Neuron (in vitro differentiated cells): Measurements from ENCODE around the gene CASP10.

Experiments used
- H2AFZ ChIP-seq: one replicate; pipeline ENCODE4 v1.6.1; 2013; ENCODE audit warnings: low read depth, mild to moderate bottlenecking, inconsistent platforms, low read length, moderate library complexity
- H3K27me3 ChIP-seq: one replicate; pipeline ENCODE4 v1.6.1; 2013; ENCODE audit warnings: low read length; ENCODE audit not compliant: insufficient read depth
- H3K36me3 ChIP-seq: one replicate; pipeline ENCODE4 v1.6.1; 2013; ENCODE audit warnings: low read length; ENCODE audit not compliant: insufficient read depth
- H3K4me1 ChIP-seq: one replicate; pipeline ENCODE4 v1.6.1; 2013; ENCODE audit warnings: low read length; ENCODE audit not compliant: insufficient read depth
- H3K4me3 ChIP-seq: 2 replicates; pipeline ENCODE4 v1.5.1; 2013; ENCODE audit warnings: mild to moderate bottlenecking, low read length, moderate library complexity
- H3K9me3 ChIP-seq: one replicate; pipeline ENCODE4 v1.6.1; 2013; ENCODE audit warnings: low read length

Gene CASP10

GRCh38 chr2:201218780-201219179, 35.8 kb downstream of the CASP10 start:
- no peaks in the 10 kb centered on the region for H3K9me3 ChIP-seq
- H3K4me3 ChIP-seq, result no peak overlapping the region
- H3K27me3 ChIP-seq, result peaks cover under 1% of the 10 kb centered on the region
- H2AFZ ChIP-seq, result no peak overlapping the region
- no peaks in the 10 kb centered on the region for H3K36me3 ChIP-seq
- H3K4me1 ChIP-seq, result no peaks in the 10 kb centered on the region

- no peak overlapping the region for H2AFZ ChIP-seq
- no peaks in the 10 kb centered on the region for H3K27me3 ChIP-seq
- H3K4me1 ChIP-seq, result no peaks in the 10 kb centered on the region
- no peaks in the 10 kb centered on the region for H3K36me3 ChIP-seq
- no peaks in the 10 kb centered on the region for H3K9me3 ChIP-seq
- no peak overlapping the region for H3K4me3 ChIP-seq
These were observed 36.6 kb downstream of the CASP10 start for GRCh38 chr2:201219328-201220096.

GRCh38 chr2:201220102-201220570, 37.2 kb downstream of the CASP10 start:
- H3K9me3 ChIP-seq, result peaks cover 2% of the 10 kb centered on the region
- no peak overlapping the region for H2AFZ ChIP-seq
- H3K4me1 ChIP-seq, result no peaks in the 10 kb centered on the region
- no peaks in the 10 kb centered on the region for H3K36me3 ChIP-seq
- peaks cover 4% of the 10 kb centered on the region for H3K27me3 ChIP-seq
- no peak overlapping the region for H3K4me3 ChIP-seq

- no peak overlapping the region for H3K4me3 ChIP-seq
- peaks cover 2% of the 10 kb centered on the region for H3K9me3 ChIP-seq
- no peaks in the 10 kb centered on the region for H3K36me3 ChIP-seq
- no peak overlapping the region for H2AFZ ChIP-seq
- peaks cover 7% of the 10 kb centered on the region for H3K27me3 ChIP-seq
- H3K4me1 ChIP-seq, result no peaks in the 10 kb centered on the region
These were observed 40.4 kb downstream of the CASP10 start for GRCh38 chr2:201223089-201224073.

GRCh38 chr2:201228271-201228911, 45.5 kb downstream of the CASP10 start:
- Histone ChIP-seq H3K27me3 (peaks cover 7% of the 10 kb centered on the region), H2AFZ (no peak overlapping the region), H3K36me3 (no peaks in the 10 kb centered on the region), H3K4me3 (no peak overlapping the region), H3K9me3 (peaks cover 2% of the 10 kb centered on the region), H3K4me1 (no peaks in the 10 kb centered on the region)

GRCh38 chr2:201228912-201229290, 46.0 kb downstream of the CASP10 start:
- H2AFZ ChIP-seq, result no peak overlapping the region
- no peaks in the 10 kb centered on the region for H3K4me1 ChIP-seq
- peaks cover 2% of the 10 kb centered on the region for H3K9me3 ChIP-seq
- H3K27me3 ChIP-seq, result peaks cover 7% of the 10 kb centered on the region
- H3K4me3 ChIP-seq, result no peak overlapping the region
- no peaks in the 10 kb centered on the region for H3K36me3 ChIP-seq

GRCh38 chr2:201231781-201232466, 49.0 kb downstream of the CASP10 start:
- Histone ChIP-seq H3K27me3 (no peaks in the 10 kb centered on the region), H3K4me3 (peak overlapping the region; percentile 44), H3K36me3 (no peaks in the 10 kb centered on the region), H2AFZ (peak overlapping the region; percentile 91), H3K4me1 (no peaks in the 10 kb centered on the region), H3K9me3 (no peaks in the 10 kb centered on the region)

GRCh38 chr2:201232467-201232815, 49.5 kb downstream of the CASP10 start:
- Histone ChIP-seq H3K36me3 (no peaks in the 10 kb centered on the region), H3K9me3 (no peaks in the 10 kb centered on the region), H3K27me3 (no peaks in the 10 kb centered on the region), H2AFZ (peak overlapping the region; percentile 91), H3K4me3 (no peak overlapping the region), H3K4me1 (no peaks in the 10 kb centered on the region)

GRCh38 chr2:201233192-201233811, 50.4 kb downstream of the CASP10 start:
- Histone ChIP-seq H3K4me3 (no peak overlapping the region), H2AFZ (no peak overlapping the region), H3K36me3 (no peaks in the 10 kb centered on the region), H3K27me3 (no peaks in the 10 kb centered on the region), H3K4me1 (no peaks in the 10 kb centered on the region), H3K9me3 (no peaks in the 10 kb centered on the region)

GRCh38 chr2:201233812-201234662, 51.1 kb downstream of the CASP10 start:
- H3K4me1 ChIP-seq, result no peaks in the 10 kb centered on the region

GRCh38 chr2:201234663-201235135, 51.8 kb downstream of the CASP10 start:
- Histone ChIP-seq H3K27me3 (no peaks in the 10 kb centered on the region), H2AFZ (no peak overlapping the region), H3K4me3 (no peak overlapping the region), H3K36me3 (no peaks in the 10 kb centered on the region), H3K4me1 (no peaks in the 10 kb centered on the region), H3K9me3 (no peaks in the 10 kb centered on the region)

More at GRCh38 chr2:201233812-201234662, 51.1 kb downstream of the CASP10 start:
- no peak overlapping the region for H3K4me3 ChIP-seq
- no peaks in the 10 kb centered on the region for H3K36me3 ChIP-seq
- no peaks in the 10 kb centered on the region for H3K27me3 ChIP-seq
- H3K9me3 ChIP-seq, result no peaks in the 10 kb centered on the region
- no peak overlapping the region for H2AFZ ChIP-seq
